Prostate gland (tissue), 2 donors: ENCODE data around the gene PWWP2B. TPM values are rescaled to one million over a fixed set of nuclear protein-coding genes. Genes with fewer than 3 reads are reported as not detected.

Source experiments
- DNase-seq: peaks from one replicate; pipeline ENCODE4 v3.0.0-alpha.2; 2019; ENCODE audit warnings: low spot score
- H3K27ac ChIP-seq, 2 donors: fragments of 200-600 bp; sonication (generic); 2 replicates each; pipeline ENCODE4 v1.5.1; 2017 to 2019
- H3K27me3 ChIP-seq: fragments of 200-600 bp; sonication (generic); replicated peaks from 2 replicates; pipeline ENCODE4 v1.5.1; 2019; ENCODE audit not compliant: insufficient read depth
- H3K36me3 ChIP-seq, 2 donors: fragments of 200-600 bp; sonication (generic); 1 replicate in 1 of 2; 2 replicates in 1 of 2; pipeline versions ENCODE4 v1.5.1 to v1.8.1; 2017 to 2019
- H3K4me1 ChIP-seq: fragments of 200-600 bp; sonication (generic); replicated peaks from 2 replicates; pipeline ENCODE4 v1.5.1; 2019
- H3K4me3 ChIP-seq, 2 donors: fragments of 200-600 bp; sonication (generic); 2 replicates each; pipeline ENCODE4 v1.5.1; 2017 to 2019
- H3K9me3 ChIP-seq: fragments of 200-600 bp; sonication (generic); 2 replicates; pipeline ENCODE4 v1.5.1; 2017
- POLR2A ChIP-seq: fragments of 450-650 bp; IDR thresholded peaks from one replicate; pipeline ENCODE4 v1.6.1; 2016; ENCODE audit warnings: antibody characterized with exemption, mild to moderate bottlenecking
- POLR2AphosphoS5 ChIP-seq: sonication (generic); formaldehyde crosslinking; IDR thresholded peaks from one replicate; pipeline ENCODE4 v1.6.1; 2017; ENCODE audit warnings: antibody characterized with exemption
- WGBS: methylation state at CpG from one replicate; pipeline ENCODE4 v1.1.5; 2018; 5-methylcytosine and 5-hydroxymethylcytosine counted together
- intact Hi-C: fragments of 100-400 bp; cut with DNase I; formaldehyde crosslinking; loops from one replicate; pipeline ENCODE4 v1.14.2; 2022
- total RNA-seq, 2 donors: library from RNA; depleted of rRNA; stranded (reverse); fragments of >200 nt; gene quantifications; one replicate each; pipeline ENCODE4 v1.1.0, GENCODE V29; 2016
- TF ChIP-seq, protein P1 (sequence below), 4 experiments: fragments of 200-600 bp in 2 of 4; fragments of 450-650 bp in 2 of 4; sonication (generic) in 2 of 4; IDR thresholded peaks; 1 replicate in 3 of 4; 2 replicates in 1 of 4; pipeline ENCODE4 v1.5.1; 2016 to 2019; ENCODE audit warnings: antibody characterized with exemption in 4 of 4, mild to moderate bottlenecking in 2 of 4, moderate library complexity in 2 of 4

PWWP2B gene
- total RNA-seq, 2 donors from 2014 or later: 27.5 to 36.6 TPM

DNA sequence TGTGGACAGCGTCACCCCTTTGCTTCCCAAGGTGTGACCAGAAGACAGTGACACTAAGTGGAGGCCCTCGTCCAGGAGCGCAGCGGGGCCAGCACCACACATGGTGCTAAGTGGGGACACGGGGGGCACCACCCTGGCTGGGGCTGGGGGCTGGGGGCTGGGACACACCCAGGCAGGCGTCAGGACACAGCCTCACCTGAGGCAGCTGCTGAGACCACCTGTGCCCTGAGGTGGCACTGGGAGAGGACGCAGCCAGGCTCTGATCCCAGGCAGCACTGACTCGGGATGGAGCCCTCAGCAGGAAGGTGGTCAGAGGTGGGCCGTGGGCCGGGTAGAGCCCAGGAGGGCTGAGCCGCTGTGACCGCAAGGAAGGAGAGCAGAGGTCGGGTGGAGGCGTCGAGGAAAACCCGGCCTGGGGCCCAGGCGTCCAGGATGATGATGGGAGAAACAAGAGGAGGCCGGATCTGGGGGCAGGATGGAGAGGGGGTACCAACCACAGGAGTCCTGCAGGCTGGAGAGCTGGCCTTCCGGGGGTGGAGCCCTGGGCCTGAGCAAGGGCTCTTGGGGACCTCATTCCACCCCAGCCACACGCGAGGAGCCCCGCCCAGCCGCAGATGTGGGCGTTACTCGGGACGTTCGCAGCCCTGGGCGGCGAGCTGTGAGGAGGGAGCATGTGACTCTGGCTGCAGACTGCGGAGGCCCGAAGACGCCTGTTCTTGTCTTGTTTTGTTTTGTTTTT lies 42.5 kb upstream of the PWWP2B start:
- TF ChIP-seq POLR2A (no peak), POLR2AphosphoS5 (no peak)
- TF ChIP-seq, protein P1, sequence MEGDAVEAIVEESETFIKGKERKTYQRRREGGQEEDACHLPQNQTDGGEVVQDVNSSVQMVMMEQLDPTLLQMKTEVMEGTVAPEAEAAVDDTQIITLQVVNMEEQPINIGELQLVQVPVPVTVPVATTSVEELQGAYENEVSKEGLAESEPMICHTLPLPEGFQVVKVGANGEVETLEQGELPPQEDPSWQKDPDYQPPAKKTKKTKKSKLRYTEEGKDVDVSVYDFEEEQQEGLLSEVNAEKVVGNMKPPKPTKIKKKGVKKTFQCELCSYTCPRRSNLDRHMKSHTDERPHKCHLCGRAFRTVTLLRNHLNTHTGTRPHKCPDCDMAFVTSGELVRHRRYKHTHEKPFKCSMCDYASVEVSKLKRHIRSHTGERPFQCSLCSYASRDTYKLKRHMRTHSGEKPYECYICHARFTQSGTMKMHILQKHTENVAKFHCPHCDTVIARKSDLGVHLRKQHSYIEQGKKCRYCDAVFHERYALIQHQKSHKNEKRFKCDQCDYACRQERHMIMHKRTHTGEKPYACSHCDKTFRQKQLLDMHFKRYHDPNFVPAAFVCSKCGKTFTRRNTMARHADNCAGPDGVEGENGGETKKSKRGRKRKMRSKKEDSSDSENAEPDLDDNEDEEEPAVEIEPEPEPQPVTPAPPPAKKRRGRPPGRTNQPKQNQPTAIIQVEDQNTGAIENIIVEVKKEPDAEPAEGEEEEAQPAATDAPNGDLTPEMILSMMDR (IDR thresholded peaks at IDR 0.05): no peak
- H3K36me3 ChIP-seq: no peaks in the 10 kb centered on the region
- H3K27me3 ChIP-seq: no peaks in the 10 kb centered on the region
- H3K9me3 ChIP-seq: no peaks in the 10 kb centered on the region
- H3K4me3 ChIP-seq: no peak overlapping the region
- intact Hi-C loops: no loop called here
- no peak for DNase-seq
- no peak overlapping the region for H3K27ac ChIP-seq
- H3K4me1 ChIP-seq: no peaks in the 10 kb centered on the region
- 86% methylated on average over 32 of the region's 32 CpGs for WGBS

DNA sequence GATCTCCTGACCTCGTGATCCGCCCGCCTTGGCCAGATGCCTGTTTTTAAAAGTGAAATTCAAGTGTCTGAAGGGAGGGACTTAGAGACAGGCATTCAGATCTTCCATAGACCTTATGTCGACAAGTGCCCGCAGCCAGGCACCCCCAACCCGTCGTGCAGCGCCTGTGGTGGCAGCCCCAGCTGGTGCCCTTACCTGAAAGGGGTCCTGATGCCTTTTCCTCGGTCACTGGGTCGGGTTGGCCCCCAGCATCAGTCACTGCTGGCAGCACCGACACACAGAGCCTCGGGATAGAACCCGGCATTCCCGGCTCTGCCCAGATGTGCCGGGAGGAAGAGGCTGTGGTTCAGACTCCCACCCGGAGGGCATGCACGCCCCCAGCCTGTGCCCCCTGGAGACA lies 41.7 kb upstream of the PWWP2B start:
- TF ChIP-seq, protein P1 (IDR thresholded peaks at IDR 0.05): no peak
- TF ChIP-seq POLR2AphosphoS5: no peak
- TF ChIP-seq POLR2A: no peak
- H3K9me3 ChIP-seq: no peaks in the 10 kb centered on the region
- H3K4me1 ChIP-seq: no peaks in the 10 kb centered on the region
- 88% methylated on average over 17 of the region's 17 CpGs for WGBS
- H3K4me3 ChIP-seq: no peak overlapping the region
- intact Hi-C loops: no loop called here
- H3K36me3 ChIP-seq: no peaks in the 10 kb centered on the region
- H3K27me3 ChIP-seq: no peaks in the 10 kb centered on the region
- H3K27ac ChIP-seq: no peak overlapping the region
- no peak for DNase-seq

DNA sequence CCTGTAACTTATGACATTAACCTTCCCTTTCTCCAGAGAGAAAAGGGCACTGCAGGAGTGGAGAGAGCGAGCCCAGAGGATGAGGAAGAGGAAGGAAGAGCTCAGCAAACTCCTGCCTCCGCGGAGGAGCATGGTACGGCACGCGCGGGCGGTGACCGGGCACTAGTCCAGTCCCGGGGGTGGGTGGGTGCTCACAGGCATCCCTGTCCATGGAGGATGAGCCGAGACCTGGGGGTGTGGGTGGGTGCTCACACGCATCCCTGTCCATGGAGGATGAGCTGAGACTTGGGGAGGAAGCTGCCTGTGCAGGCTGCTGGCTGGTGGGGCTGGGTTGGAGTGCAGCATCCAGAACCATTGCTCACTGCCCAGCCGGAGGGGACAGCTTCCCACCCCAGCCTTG lies 41.2 kb upstream of the PWWP2B start:
- H3K27me3 ChIP-seq: no peaks in the 10 kb centered on the region
- no peak overlapping the region for H3K27ac ChIP-seq
- no peaks in the 10 kb centered on the region for H3K36me3 ChIP-seq
- DNase-seq: no peak
- H3K4me1 ChIP-seq: no peaks in the 10 kb centered on the region
- no peak overlapping the region for H3K4me3 ChIP-seq
- TF ChIP-seq POLR2AphosphoS5: no peak
- TF ChIP-seq POLR2A: no peak
- TF ChIP-seq, protein P1 (IDR thresholded peaks at IDR 0.05): no peak
- H3K9me3 ChIP-seq: no peaks in the 10 kb centered on the region
- 87% methylated on average over 13 of the region's 13 CpGs for WGBS
- intact Hi-C loops: no loop called here

DNA sequence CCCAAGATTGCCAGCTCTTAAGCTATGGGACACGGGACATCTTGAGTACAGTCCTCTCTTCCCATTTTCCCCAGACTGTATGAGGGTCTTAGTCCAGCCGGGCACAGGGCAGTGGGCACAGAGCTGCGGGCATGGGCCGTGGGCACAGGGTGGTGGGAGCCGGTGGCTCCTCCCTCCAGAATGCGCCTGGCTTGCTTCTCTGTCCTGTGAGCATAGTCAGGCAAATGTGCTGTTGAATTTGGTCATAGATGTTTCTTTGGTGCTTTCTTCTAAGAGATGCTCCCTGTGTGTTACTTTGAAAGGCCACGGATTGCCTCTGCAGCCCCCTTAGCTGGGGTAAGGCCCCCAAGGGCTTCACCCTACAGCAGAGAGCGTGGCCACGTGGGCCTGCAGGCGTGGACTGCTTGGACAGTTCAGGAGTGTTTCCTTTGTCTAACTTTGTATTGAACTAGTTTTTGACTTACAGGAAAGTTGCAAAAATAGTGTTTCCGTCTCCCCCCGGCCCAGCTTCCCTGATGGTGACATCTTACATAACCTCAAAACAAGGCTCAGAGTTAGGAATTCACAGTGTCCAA lies 40.3 kb upstream of the PWWP2B start:
- DNase-seq: no peak
- 91% methylated on average over 12 of the region's 12 CpGs for WGBS
- intact Hi-C loops: no loop called here
- Histone ChIP-seq H3K27ac (no peak overlapping the region), H3K9me3 (no peaks in the 10 kb centered on the region), H3K4me3 (no peak overlapping the region), H3K4me1 (no peaks in the 10 kb centered on the region), H3K36me3 (no peaks in the 10 kb centered on the region), H3K27me3 (no peaks in the 10 kb centered on the region)
- no peak for TF ChIP-seq POLR2AphosphoS5
- TF ChIP-seq, protein P1 (IDR thresholded peaks at IDR 0.05): no peak
- TF ChIP-seq POLR2A: no peak
